Measurements from ENCODE around the gene RIC3. TPM values are rescaled to one million over a fixed set of nuclear protein-coding genes. Genes with fewer than 3 reads are reported as not detected.

Gene RIC3
- total RNA-seq, 1 donor from 2014 or later, result 23.1 TPM

DNA sequence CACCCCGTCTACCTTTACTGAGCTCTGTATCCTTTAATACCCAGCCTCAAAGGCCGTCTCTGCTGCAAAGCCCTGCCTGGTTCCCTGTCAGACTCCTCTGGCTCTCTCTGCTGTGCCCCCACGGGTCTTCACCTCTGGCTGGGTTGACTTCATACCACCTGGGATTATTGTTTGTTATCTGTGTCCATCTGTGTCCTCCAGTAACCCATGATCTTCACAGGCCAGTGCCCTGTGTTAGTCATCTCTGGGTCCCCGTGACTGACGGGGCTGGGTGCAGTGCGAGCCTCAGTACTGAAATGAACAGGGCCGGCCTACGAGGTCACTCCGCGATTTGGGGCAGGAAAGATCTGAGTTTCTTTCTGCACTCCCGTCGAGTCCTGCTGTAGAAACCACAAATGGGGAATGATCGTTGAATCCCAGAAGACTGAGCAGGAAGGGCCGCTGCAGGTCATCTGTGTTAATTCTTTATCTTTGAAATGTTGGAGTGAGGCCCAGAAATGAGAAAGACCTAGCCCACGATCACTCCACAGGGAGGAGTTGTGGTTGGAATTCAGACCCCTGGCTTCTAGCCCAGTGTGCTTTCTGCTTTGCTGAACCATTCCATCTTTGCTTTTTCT is 100.1 kb downstream of the RIC3 start:
- DNase-seq (ENCODE audit: low spot score, unreplicated experiment), result no peak
- no peak overlapping the region for H3K27ac Mint-ChIP-seq
- no peaks in the 10 kb centered on the region for H3K4me1 Mint-ChIP-seq (ENCODE audit: low read depth)
- H3K4me3 Mint-ChIP-seq (ENCODE audit: low read depth), result no peak overlapping the region
- H3K36me3 Mint-ChIP-seq (ENCODE audit: insufficient read depth), result no peaks in the 10 kb centered on the region
- peaks cover 50% of the 10 kb centered on the region for H3K27me3 Mint-ChIP-seq
- TF ChIP-seq, protein P1, sequence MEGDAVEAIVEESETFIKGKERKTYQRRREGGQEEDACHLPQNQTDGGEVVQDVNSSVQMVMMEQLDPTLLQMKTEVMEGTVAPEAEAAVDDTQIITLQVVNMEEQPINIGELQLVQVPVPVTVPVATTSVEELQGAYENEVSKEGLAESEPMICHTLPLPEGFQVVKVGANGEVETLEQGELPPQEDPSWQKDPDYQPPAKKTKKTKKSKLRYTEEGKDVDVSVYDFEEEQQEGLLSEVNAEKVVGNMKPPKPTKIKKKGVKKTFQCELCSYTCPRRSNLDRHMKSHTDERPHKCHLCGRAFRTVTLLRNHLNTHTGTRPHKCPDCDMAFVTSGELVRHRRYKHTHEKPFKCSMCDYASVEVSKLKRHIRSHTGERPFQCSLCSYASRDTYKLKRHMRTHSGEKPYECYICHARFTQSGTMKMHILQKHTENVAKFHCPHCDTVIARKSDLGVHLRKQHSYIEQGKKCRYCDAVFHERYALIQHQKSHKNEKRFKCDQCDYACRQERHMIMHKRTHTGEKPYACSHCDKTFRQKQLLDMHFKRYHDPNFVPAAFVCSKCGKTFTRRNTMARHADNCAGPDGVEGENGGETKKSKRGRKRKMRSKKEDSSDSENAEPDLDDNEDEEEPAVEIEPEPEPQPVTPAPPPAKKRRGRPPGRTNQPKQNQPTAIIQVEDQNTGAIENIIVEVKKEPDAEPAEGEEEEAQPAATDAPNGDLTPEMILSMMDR (IDR thresholded peaks at IDR 0.05; ENCODE audit: unreplicated experiment), result no peak
- H3K9me3 Mint-ChIP-seq (ENCODE audit: low read depth), result no peaks in the 10 kb centered on the region

DNA sequence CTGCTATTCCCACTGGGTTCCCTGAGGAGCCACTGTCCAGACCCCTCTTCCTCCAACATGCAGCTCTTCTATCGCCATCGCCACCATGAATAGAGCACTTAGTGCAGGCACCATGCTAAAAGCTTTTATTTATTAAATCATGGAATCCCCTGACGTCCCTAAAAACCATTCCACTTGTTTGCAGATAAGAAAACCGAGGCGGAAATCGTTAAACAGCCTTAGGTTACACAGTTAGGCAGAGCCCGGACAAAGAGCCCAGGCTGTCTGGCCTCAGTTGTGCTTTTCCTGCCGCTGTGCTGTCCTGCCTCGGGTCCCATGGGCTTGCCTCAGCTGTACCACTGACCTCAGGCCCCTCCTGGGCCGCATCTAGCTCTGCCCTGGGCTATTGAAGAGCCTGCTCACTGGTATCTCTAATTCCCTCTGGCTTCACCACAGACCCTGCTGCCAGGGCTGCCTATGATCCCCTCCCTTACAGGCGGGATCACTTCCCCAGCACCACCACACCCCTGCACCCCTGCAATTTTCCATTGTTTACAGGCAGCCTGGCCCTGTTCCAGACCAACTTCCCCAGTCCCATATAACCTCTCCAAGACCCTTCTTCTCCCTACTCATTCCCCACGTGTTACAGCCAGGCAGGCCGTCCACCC is 100.8 kb downstream of the RIC3 start:
- H3K4me3 Mint-ChIP-seq (ENCODE audit: low read depth), result no peak overlapping the region
- H3K9me3 Mint-ChIP-seq (ENCODE audit: low read depth), result no peaks in the 10 kb centered on the region
- TF ChIP-seq, protein P1 (IDR thresholded peaks at IDR 0.05; ENCODE audit: unreplicated experiment), result no peak
- no peaks in the 10 kb centered on the region for H3K36me3 Mint-ChIP-seq (ENCODE audit: insufficient read depth)
- peaks cover 43% of the 10 kb centered on the region for H3K27me3 Mint-ChIP-seq
- H3K4me1 Mint-ChIP-seq (ENCODE audit: low read depth), result no peaks in the 10 kb centered on the region
- no peak overlapping the region for H3K27ac Mint-ChIP-seq
- DNase-seq (ENCODE audit: low spot score, unreplicated experiment), result no peak

DNA sequence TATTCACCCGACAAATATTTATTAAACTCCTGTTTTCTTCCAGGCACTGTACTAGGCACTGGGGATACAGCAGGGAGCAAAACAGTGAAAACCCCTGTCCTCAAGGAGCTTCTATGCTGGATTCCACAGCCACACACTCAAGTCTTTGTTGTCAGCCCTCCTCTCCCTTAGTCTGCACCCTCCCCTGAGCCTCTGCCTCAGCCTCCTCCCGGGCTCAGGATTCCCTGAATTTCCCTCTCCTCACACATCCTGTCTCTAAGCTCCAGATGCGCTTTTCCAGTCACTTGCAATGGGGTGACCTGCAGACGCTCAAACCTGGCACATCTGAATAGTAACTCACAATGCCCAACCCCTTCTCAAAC is 101.3 kb downstream of the RIC3 start:
- Mint-ChIP-seq H3K4me1 (ENCODE audit: low read depth) (no peaks in the 10 kb centered on the region), H3K27ac (no peak overlapping the region), H3K9me3 (ENCODE audit: low read depth) (no peaks in the 10 kb centered on the region), H3K27me3 (peaks cover 38% of the 10 kb centered on the region), H3K4me3 (ENCODE audit: low read depth) (no peak overlapping the region), H3K36me3 (ENCODE audit: insufficient read depth) (no peaks in the 10 kb centered on the region)
- TF ChIP-seq, protein P1 (IDR thresholded peaks at IDR 0.05; ENCODE audit: unreplicated experiment), result no peak
- DNase-seq (ENCODE audit: low spot score, unreplicated experiment), result no peak

DNA sequence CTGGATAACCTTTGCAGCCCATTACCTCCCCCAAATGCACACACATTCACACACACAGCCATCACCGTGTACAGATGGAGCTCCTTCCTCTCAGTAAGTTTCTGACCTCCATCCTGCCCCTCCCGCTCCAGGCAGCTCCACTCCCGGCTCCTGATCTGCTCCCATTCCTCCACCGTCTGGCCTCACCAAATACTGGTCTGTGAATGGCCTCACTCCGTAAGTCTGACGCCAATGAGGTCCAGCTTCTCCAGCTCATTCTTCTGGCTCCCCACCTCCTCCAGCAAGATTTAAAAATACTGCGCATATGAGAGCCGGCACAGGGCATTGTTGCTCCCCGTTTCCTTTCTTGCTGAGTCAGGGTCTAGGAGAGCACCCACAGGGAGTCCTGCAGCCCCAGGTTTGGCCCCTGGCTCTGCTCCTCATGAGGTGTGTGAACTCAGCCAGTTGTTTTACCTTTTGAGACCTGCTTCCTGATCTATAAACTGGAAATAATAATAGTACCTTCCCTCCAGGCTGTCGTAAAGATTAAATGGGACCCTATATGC is 101.8 kb downstream of the RIC3 start:
- no peak for DNase-seq (ENCODE audit: low spot score, unreplicated experiment)
- H3K4me1 Mint-ChIP-seq (ENCODE audit: low read depth), result no peaks in the 10 kb centered on the region
- H3K27ac Mint-ChIP-seq, result no peak overlapping the region
- TF ChIP-seq, protein P1 (IDR thresholded peaks at IDR 0.05; ENCODE audit: unreplicated experiment), result no peak
- no peak overlapping the region for H3K4me3 Mint-ChIP-seq (ENCODE audit: low read depth)
- peaks cover 35% of the 10 kb centered on the region for H3K27me3 Mint-ChIP-seq
- H3K36me3 Mint-ChIP-seq (ENCODE audit: insufficient read depth), result no peaks in the 10 kb centered on the region
- no peaks in the 10 kb centered on the region for H3K9me3 Mint-ChIP-seq (ENCODE audit: low read depth)

DNA sequence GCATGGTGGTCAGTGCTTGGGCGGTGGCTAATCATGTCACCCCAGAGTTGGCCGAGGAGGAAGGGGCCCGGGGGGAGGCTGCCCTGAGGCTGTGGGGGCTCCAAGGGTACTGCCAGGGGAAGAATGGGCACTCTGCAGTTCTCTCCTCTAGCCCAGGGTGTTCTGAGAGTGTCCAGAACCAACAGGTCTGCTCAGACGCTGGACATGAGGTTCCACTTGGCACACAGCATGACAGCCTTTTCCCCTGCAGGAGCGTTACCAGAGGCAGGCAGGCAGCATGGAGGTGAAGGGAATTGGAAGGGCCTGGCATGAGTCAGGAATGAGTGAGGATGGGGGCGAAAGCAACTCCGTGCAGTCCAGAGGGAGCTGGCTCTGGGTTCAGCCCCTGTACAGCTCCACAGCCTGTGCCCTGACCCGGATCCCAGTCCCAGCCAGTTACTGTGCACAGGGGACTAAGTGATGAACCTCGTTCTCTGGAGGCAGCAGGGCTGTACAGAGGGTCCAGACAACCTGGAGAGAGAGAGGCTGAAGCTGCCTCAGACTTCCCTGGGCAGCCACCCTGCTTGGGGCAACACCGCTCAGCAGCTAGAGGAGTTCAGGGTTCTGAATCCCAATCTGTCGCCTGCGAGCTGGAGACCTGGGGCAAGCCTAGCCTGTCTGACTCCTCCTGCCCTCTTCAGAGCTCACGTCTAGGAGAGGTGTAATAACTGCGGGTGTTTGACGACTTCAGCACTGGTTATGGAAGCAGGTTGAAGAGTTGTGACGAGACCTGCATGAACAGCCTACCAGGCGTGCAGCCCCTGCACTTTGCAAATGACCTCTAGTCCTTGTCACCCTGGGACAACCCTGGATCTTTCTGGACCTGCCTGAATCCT is 102.6 kb downstream of the RIC3 start:
- H3K9me3 Mint-ChIP-seq (ENCODE audit: low read depth), result no peaks in the 10 kb centered on the region
- H3K27ac Mint-ChIP-seq, result no peak overlapping the region
- peaks cover 29% of the 10 kb centered on the region for H3K27me3 Mint-ChIP-seq
- no peak for DNase-seq (ENCODE audit: low spot score, unreplicated experiment)
- H3K4me1 Mint-ChIP-seq (ENCODE audit: low read depth), result no peaks in the 10 kb centered on the region
- H3K4me3 Mint-ChIP-seq (ENCODE audit: low read depth), result no peak overlapping the region
- TF ChIP-seq, protein P1 (IDR thresholded peaks at IDR 0.05; ENCODE audit: unreplicated experiment), result no peak
- no peaks in the 10 kb centered on the region for H3K36me3 Mint-ChIP-seq (ENCODE audit: insufficient read depth)
